Measurements from ENCODE around the gene NDUFAF8. TPM values are rescaled to one million over a fixed set of nuclear protein-coding genes. Genes with fewer than 3 reads are reported as not detected.

NDUFAF8 gene
- total and polyA plus RNA-seq, 3 donors from 2014 or later, result 61.1 to 63.4 (median 62.5) TPM

- Histone ChIP-seq H3K4me1 (peaks cover 16% of the 10 kb centered on the region), H3K9me3 (no peaks in the 10 kb centered on the region), H3K27me3 (no peaks in the 10 kb centered on the region), H3K4me3 (no peak overlapping the region), H3K27ac (no peak overlapping the region), H3K36me3 (ENCODE audit: low read depth, missing control alignments) (no peaks in the 10 kb centered on the region)
- TF ChIP-seq POLR2A (IDR thresholded peaks at IDR 0.05), result no peak
- TF ChIP-seq, protein P1, sequence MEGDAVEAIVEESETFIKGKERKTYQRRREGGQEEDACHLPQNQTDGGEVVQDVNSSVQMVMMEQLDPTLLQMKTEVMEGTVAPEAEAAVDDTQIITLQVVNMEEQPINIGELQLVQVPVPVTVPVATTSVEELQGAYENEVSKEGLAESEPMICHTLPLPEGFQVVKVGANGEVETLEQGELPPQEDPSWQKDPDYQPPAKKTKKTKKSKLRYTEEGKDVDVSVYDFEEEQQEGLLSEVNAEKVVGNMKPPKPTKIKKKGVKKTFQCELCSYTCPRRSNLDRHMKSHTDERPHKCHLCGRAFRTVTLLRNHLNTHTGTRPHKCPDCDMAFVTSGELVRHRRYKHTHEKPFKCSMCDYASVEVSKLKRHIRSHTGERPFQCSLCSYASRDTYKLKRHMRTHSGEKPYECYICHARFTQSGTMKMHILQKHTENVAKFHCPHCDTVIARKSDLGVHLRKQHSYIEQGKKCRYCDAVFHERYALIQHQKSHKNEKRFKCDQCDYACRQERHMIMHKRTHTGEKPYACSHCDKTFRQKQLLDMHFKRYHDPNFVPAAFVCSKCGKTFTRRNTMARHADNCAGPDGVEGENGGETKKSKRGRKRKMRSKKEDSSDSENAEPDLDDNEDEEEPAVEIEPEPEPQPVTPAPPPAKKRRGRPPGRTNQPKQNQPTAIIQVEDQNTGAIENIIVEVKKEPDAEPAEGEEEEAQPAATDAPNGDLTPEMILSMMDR (IDR thresholded peaks at IDR 0.05), result no peak
- 93 to 96% methylated on average over 26 to 33 of the region's 33 CpGs for WGBS, 2 donors
- no peak for DNase-seq
- intact Hi-C loops (cut with DNase I; ENCODE audit: low total_unique reads), result no loop called here
Observed at GRCh38 chr17:81282141-81282540, 43.0 kb downstream of the NDUFAF8 start.

DNA sequence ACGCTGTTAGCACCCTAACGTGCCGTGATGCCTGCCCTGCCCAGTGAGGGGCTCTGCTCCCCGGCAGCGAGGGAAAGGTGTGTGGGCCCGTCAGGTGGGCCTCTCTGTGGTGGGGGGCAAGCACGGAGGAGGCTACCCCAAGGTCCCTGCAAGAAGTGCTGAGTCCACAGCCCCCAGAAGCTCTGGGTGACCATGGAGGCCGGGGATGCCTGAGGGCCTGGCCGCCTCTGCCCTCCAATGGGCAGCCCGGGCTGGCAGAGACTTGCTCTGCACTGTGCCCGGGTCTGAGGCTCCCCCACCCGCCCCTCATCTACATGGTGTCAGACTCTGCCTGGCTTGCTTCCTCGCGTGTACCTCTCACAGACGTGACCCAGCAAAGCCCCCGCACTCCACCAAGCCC, 43.8 kb downstream of the NDUFAF8 start:
- Histone ChIP-seq H3K27ac (no peak overlapping the region), H3K4me3 (no peak overlapping the region), H3K36me3 (ENCODE audit: low read depth, missing control alignments) (no peaks in the 10 kb centered on the region), H3K27me3 (no peaks in the 10 kb centered on the region), H3K4me1 (peaks cover 16% of the 10 kb centered on the region), H3K9me3 (no peaks in the 10 kb centered on the region)
- intact Hi-C loops (cut with DNase I; ENCODE audit: low total_unique reads), result no loop called here
- 94 to 95% methylated on average over 8 to 16 of the region's 16 CpGs for WGBS, 2 donors
- TF ChIP-seq POLR2A (IDR thresholded peaks at IDR 0.05), result no peak
- TF ChIP-seq, protein P1 (IDR thresholded peaks at IDR 0.05), result no peak
- DNase-seq, result no peak

GRCh38 chr17:81285179-81285878, 46.2 kb downstream of the NDUFAF8 start:
- no peak overlapping the region for H3K4me3 ChIP-seq
- H3K9me3 ChIP-seq, result no peaks in the 10 kb centered on the region
- no peak for TF ChIP-seq POLR2A (IDR thresholded peaks at IDR 0.05)
- TF ChIP-seq, protein P1 (IDR thresholded peaks at IDR 0.05), result no peak
- H3K4me1 ChIP-seq, result peaks cover 12% of the 10 kb centered on the region
- intact Hi-C loops (cut with DNase I; ENCODE audit: low total_unique reads), result no loop called here
- H3K27ac ChIP-seq, result peak overlapping the region; percentile 24 to 73
- DNase-seq, result peak; percentile 49
- 42 to 64% methylated on average over 9 to 37 of the region's 37 CpGs for WGBS, 2 donors
- no peaks in the 10 kb centered on the region for H3K36me3 ChIP-seq (ENCODE audit: low read depth, missing control alignments)
- no peaks in the 10 kb centered on the region for H3K27me3 ChIP-seq

- peaks cover 12% of the 10 kb centered on the region for H3K4me1 ChIP-seq
- intact Hi-C loops (cut with DNase I; ENCODE audit: low total_unique reads), result no loop called here
- TF ChIP-seq POLR2A (IDR thresholded peaks at IDR 0.05), result no peak
- TF ChIP-seq, protein P1 (IDR thresholded peaks at IDR 0.05), result no peak
- 68 to 93% methylated on average over 2 to 12 of the region's 12 CpGs for WGBS, 2 donors
- DNase-seq, result no peak
- H3K36me3 ChIP-seq (ENCODE audit: low read depth, missing control alignments), result no peaks in the 10 kb centered on the region
- no peaks in the 10 kb centered on the region for H3K27me3 ChIP-seq
- no peaks in the 10 kb centered on the region for H3K9me3 ChIP-seq
- H3K27ac ChIP-seq, result peak overlapping the region; percentile 24 to 73
- no peak overlapping the region for H3K4me3 ChIP-seq
Observed at GRCh38 chr17:81285894-81286293, 46.8 kb downstream of the NDUFAF8 start.
